PFSK-1 (cell line): ENCODE measurements around the gene LHPP.

Source experiments
- POLR2AphosphoS5 ChIP-seq: IDR thresholded peaks from 2 replicates; pipeline ENCODE4 v1.6.1; 2012; ENCODE audit warnings: low read depth, mild to moderate bottlenecking, control low read depth, low read length, moderate library complexity
- REST ChIP-seq, 2 experiments: IDR thresholded peaks; 2 replicates each; pipeline versions ENCODE4 v1.6.1 to v1.8.0; 2011 to 2012; ENCODE audit warnings: low read depth in 2 of 2, low read length in 2 of 2, control low read depth in 1 of 2, inconsistent platforms in 1 of 2, mild to moderate bottlenecking in 1 of 2, moderate library complexity in 1 of 2; ENCODE audit not compliant: insufficient read depth in 1 of 2

DNA sequence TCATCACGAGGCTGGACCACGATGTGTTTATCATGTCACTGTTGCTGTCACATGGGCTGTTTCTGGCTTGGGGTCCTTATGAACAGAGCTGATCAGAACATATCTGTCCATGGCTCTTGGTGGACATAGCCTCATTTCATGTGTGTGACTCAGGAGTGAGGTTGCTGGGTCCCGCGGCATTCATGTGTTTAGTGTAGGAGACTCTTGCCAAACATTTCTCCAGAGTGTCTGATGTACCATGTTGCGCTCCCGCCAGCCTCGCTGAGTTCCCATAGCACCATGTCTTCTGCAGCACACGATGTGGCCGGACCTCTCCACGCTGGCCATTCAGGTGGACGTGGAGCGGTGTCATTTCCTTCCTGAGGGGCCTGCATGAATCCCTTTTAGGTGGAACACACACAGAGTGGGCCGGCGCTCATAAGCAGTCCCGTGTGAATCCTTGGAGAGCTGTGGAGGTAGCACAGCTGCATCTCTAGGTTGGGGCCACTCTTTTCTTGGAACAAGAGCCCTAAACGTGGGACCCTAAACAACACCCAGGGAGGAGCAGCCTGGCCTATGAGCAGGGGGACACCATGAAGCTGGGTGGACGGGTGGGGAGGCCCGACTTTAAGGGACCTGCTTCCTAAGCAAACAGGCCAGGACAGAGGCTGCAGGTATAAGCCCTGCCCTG is 134.6 kb downstream of the LHPP start:
- TF ChIP-seq REST (IDR thresholded peaks at IDR 0.05; ENCODE audit: insufficient read depth in 1 of 2, low read depth in 2 of 2, low read length in 2 of 2): no peak
- no peak for TF ChIP-seq POLR2AphosphoS5
